IMR-90 (cell line): ENCODE results near the gene CDH23. TPM values are rescaled to one million over a fixed set of nuclear protein-coding genes. Genes with fewer than 3 reads are reported as not detected.

Experiments
- ATAC-seq: fragments of 200-7000 bp; cut with Tn5 transposase; 2 replicates; pipeline ENCODE4 v1.9.1; 2020; ENCODE audit warnings: low read depth, mild to moderate bottlenecking, moderate library complexity
- BruUV-seq: library from RNA; stranded (reverse); fragments of 400-500 nt; replicated peaks from 2 replicates; lab custom pipeline; 2021; lab: Mats Ljungman, UMichigan
- CTCF ChIA-PET: fragments of 300-600 bp; formaldehyde crosslinking; extraction: SDS; loops from one replicate; lab custom pipeline; 2021; ENCODE audit warnings: antibody characterized with exemption; lab: Yijun Ruan, JAX
- POLR2A ChIA-PET: fragments of 300-600 bp; sonication (Branson Sonifier 250); formaldehyde crosslinking; loops from one replicate; lab custom pipeline; 2022; ENCODE audit warnings: antibody characterized with exemption; ENCODE audit not compliant: unreplicated experiment; lab: Charles Lee
- DNase-seq: peaks from one replicate; pipeline ENCODE4 v3.0.0; 2013
- H2AFZ ChIP-seq: replicated peaks from 2 replicates; pipeline ENCODE3; 2013; ENCODE audit warnings: low read length, mild to moderate bottlenecking; ENCODE audit not compliant: poor library complexity
- H2AK5ac ChIP-seq: 2 replicates; pipeline ENCODE4 v1.6.1; 2013; ENCODE audit warnings: low read depth, low read length, inconsistent platforms
- H2AK9ac ChIP-seq: replicated peaks from 2 replicates; pipeline ENCODE3; 2013; ENCODE audit warnings: mild to moderate bottlenecking, low read depth, low read length, moderate library complexity; ENCODE audit not compliant: poor library complexity
- H2BK120ac ChIP-seq: 2 replicates; pipeline ENCODE4 v1.6.1; 2013; ENCODE audit warnings: low read depth, low read length, inconsistent platforms
- H2BK15ac ChIP-seq: 3 replicates; pipeline ENCODE4 v1.6.1; 2013; ENCODE audit warnings: low read depth, low read length, inconsistent platforms
- H2BK20ac ChIP-seq: 2 replicates; pipeline ENCODE4 v1.6.1; 2013; ENCODE audit warnings: low read depth, mild to moderate bottlenecking, inconsistent platforms, low read length, moderate library complexity
- H2BK5ac ChIP-seq: 2 replicates; pipeline ENCODE4 v1.6.1; 2013; ENCODE audit warnings: mild to moderate bottlenecking, low read depth, low read length, inconsistent platforms; ENCODE audit not compliant: poor library complexity, severe bottlenecking
- H3K14ac ChIP-seq: replicated peaks from 2 replicates; pipeline ENCODE4 v1.6.1; 2013; ENCODE audit warnings: low read depth, low read length, inconsistent platforms
- H3K18ac ChIP-seq: 2 replicates; pipeline ENCODE4 v1.6.1; 2013; ENCODE audit warnings: low read depth, low read length, control low read depth
- H3K23ac ChIP-seq: 2 replicates; pipeline ENCODE4 v1.6.1; 2013; ENCODE audit warnings: low read depth, low read length, inconsistent platforms
- H3K27ac ChIP-seq: 2 replicates; pipeline ENCODE4 v1.5.1; 2013; ENCODE audit warnings: mild to moderate bottlenecking, control low read depth, low read length; ENCODE audit not compliant: insufficient read depth
- H3K27me3 ChIP-seq: 2 replicates; pipeline ENCODE4 v1.6.1; 2013; ENCODE audit warnings: low read length; ENCODE audit not compliant: control insufficient read depth, insufficient read depth
- H3K36me3 ChIP-seq: 2 replicates; pipeline ENCODE4 v1.6.1; 2013; ENCODE audit warnings: low read length, mixed read lengths; ENCODE audit not compliant: control insufficient read depth, insufficient read depth
- H3K4ac ChIP-seq: 2 replicates; pipeline ENCODE4 v1.6.1; 2013; ENCODE audit warnings: low read depth, low read length, inconsistent platforms
- H3K4me1 ChIP-seq: 2 replicates; pipeline ENCODE4 v1.6.1; 2013; ENCODE audit warnings: low read length, mixed read lengths; ENCODE audit not compliant: control insufficient read depth, insufficient read depth
- H3K4me2 ChIP-seq: 2 replicates; pipeline ENCODE4 v1.6.1; 2013; ENCODE audit warnings: low read depth, mild to moderate bottlenecking, control low read depth, low read length, moderate library complexity
- H3K4me3 ChIP-seq: 2 replicates; pipeline ENCODE4 v1.5.1; 2013; ENCODE audit warnings: low read depth, mild to moderate bottlenecking, control low read depth, low read length, moderate library complexity; ENCODE audit not compliant: insufficient read depth
- H3K56ac ChIP-seq: 2 replicates; pipeline ENCODE4 v1.6.1; 2013; ENCODE audit warnings: low read length, inconsistent platforms; ENCODE audit not compliant: insufficient read depth; ENCODE audit errors: extremely low read depth
- H3K79me1 ChIP-seq, 2 experiments: 2 replicates each; pipeline ENCODE4 v1.6.1; 2013; ENCODE audit warnings: low read length in 2 of 2, inconsistent platforms in 1 of 2, low read depth in 1 of 2
- H3K9ac ChIP-seq: 2 replicates; pipeline ENCODE4 v1.6.1; 2013; ENCODE audit warnings: low read depth, low read length, control low read depth
- H3K9me1 ChIP-seq: 2 replicates; pipeline ENCODE4 v1.6.1; 2013; ENCODE audit warnings: low read length, inconsistent platforms; ENCODE audit not compliant: insufficient read depth
- H3K9me3 ChIP-seq: 2 replicates; pipeline ENCODE4 v1.6.1; 2013; ENCODE audit warnings: low read length; ENCODE audit not compliant: control insufficient read depth, insufficient read depth
- H4K20me1 ChIP-seq: 2 replicates; pipeline ENCODE4 v1.6.1; 2013; ENCODE audit warnings: low read length, inconsistent platforms; ENCODE audit not compliant: insufficient read depth
- H4K5ac ChIP-seq: 2 replicates; pipeline ENCODE4 v1.6.1; 2013; ENCODE audit warnings: mild to moderate bottlenecking, low read depth, low read length, control low read depth
- H4K8ac ChIP-seq, 2 experiments: 2 replicates each; pipeline ENCODE4 v1.6.1; 2013; ENCODE audit warnings: low read depth in 2 of 2, low read length in 2 of 2, control low read depth in 1 of 2, inconsistent platforms in 1 of 2
- H4K91ac ChIP-seq: 2 replicates; pipeline ENCODE4 v1.6.1; 2013; ENCODE audit warnings: low read depth, low read length, inconsistent platforms; ENCODE audit not compliant: insufficient read depth
- CHD1 ChIP-seq: IDR thresholded peaks from 2 replicates; pipeline ENCODE4 v1.6.1; 2012; ENCODE audit warnings: low read depth, low read length, improper control_type of control experiment
- SMC3 ChIP-seq: fragments of 150-350 bp; IDR thresholded peaks from 2 replicates; pipeline ENCODE4 v1.6.1; 2016; ENCODE audit warnings: low read depth, mild to moderate bottlenecking, antibody characterized with exemption, low read length, moderate library complexity
- WGBS, 2 experiments: methylation state at CpG; one replicate each; pipeline versions ENCODE4 v1.1.5 to v1.1.7; 2013; ENCODE audit warnings: missing lambda C conversion rate in 2 of 2; ENCODE audit not compliant: insufficient read length in 1 of 2; ENCODE audit errors: extremely low coverage in 2 of 2; 5-methylcytosine and 5-hydroxymethylcytosine counted together
- dilution Hi-C: fragments of 300-500 bp; cut with HindIII; formaldehyde crosslinking; loops from one replicate; pipeline ENCODE4 v1.14.3; 2018; ENCODE audit warnings: low sequenced_read_pairs; ENCODE audit not compliant: unreplicated experiment
- in situ Hi-C: fragments of 300-500 bp; cut with MboI; formaldehyde crosslinking; loops from 3 replicates; pipeline ENCODE4 v1.14.3; 2019; ENCODE audit warnings: low sequenced_read_pairs, inconsistent platforms, mixed read lengths
- intact Hi-C: fragments of 100-400 bp; cut with micrococcal nuclease; formaldehyde crosslinking; loops from 2 replicates; pipeline ENCODE4 v1.10.0; 2022
- polyA plus RNA-seq, 3 experiments: library from polyadenylated mRNA; depleted of rRNA; stranded (reverse); fragments of >200 nt; gene quantifications; 2 replicates each; pipeline ENCODE4 v1.2.3, GENCODE V29; 2012; ENCODE audit warnings: low replicate concordance in 1 of 3
- total RNA-seq: library from RNA; depleted of rRNA; stranded (reverse); fragments of >200 nt; gene quantifications from 2 replicates; pipeline ENCODE4 v1.2.3, GENCODE V29; 2012
- TF ChIP-seq, protein P1 (sequence below): fragments of 150-350 bp; IDR thresholded peaks from 2 replicates; pipeline ENCODE4 v1.6.1; 2017; ENCODE audit warnings: mild to moderate bottlenecking, antibody characterized with exemption, low read length, low read depth

The CDH23 gene
- total and polyA plus RNA-seq, 2 of the 4 experiments (the other 2 are of a cell fraction) = under 0.01 to 0.03 TPM

GRCh38 chr10:71832967-71833366 is 436.2 kb downstream of the CDH23 start:
- in situ Hi-C loops (no loop called here), dilution Hi-C loops (no loop called here), intact Hi-C loops (no loop called here)

More at GRCh38 chr10:71832967-71833366, 436.2 kb downstream of the CDH23 start:
- Histone ChIP-seq H3K56ac (no peak overlapping the region), H2AK5ac (no peak overlapping the region), H2BK15ac (no peak overlapping the region), H2AK9ac (no peak overlapping the region), H4K91ac (no peak overlapping the region), H3K27me3 (no peaks in the 10 kb centered on the region), H2AFZ (no peak overlapping the region), H3K79me1 (peaks cover 37 to 78% of the 10 kb centered on the region in 2 experiments), H3K14ac (no peak overlapping the region), H2BK20ac (no peak overlapping the region), H3K9me3 (no peaks in the 10 kb centered on the region), H3K23ac (no peak overlapping the region), H4K20me1 (peaks cover 77% of the 10 kb centered on the region), H2BK120ac (no peak overlapping the region), H3K27ac (no peak overlapping the region), H3K4me2 (no peak overlapping the region), H3K36me3 (peaks cover 49% of the 10 kb centered on the region), H3K9me1 (peaks cover 37% of the 10 kb centered on the region), H3K4me3 (no peak overlapping the region), H3K4me1 (peaks cover 18% of the 10 kb centered on the region), H3K9ac (no peak overlapping the region), H2BK5ac (no peak overlapping the region), H4K8ac (no peak overlapping the region), H4K5ac (no peak overlapping the region), H3K4ac (no peak overlapping the region), H3K18ac (no peak overlapping the region)
- DNase-seq = no peak
- CTCF ChIA-PET = interaction anchor here (0.7 kb wide), 1 partner anchor 96 kb away, joined by 3 read pairs; no protein-coding TSS in a partner anchor
- no TSS peak for BruUV-seq
- TF ChIP-seq CHD1 = no peak
- TF ChIP-seq SMC3 = no peak
- TF ChIP-seq, protein P1, sequence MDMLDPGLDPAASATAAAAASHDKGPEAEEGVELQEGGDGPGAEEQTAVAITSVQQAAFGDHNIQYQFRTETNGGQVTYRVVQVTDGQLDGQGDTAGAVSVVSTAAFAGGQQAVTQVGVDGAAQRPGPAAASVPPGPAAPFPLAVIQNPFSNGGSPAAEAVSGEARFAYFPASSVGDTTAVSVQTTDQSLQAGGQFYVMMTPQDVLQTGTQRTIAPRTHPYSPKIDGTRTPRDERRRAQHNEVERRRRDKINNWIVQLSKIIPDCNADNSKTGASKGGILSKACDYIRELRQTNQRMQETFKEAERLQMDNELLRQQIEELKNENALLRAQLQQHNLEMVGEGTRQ = no peak
- POLR2A ChIA-PET = no interaction called here
- ATAC-seq = no peak
- WGBS, 2 experiments = 88% methylated on average over 1 of the region's 5 CpGs; no CpG with 5 or more reads in 1 of the 2 experiments
